ENCODE data around the gene FPGS.
"Not testable (repeated sequence)": the region's sequence is repeated elsewhere in the genome, so short reads cannot be mapped to it uniquely, and the experiment has no call there.

The FPGS gene

DNA sequence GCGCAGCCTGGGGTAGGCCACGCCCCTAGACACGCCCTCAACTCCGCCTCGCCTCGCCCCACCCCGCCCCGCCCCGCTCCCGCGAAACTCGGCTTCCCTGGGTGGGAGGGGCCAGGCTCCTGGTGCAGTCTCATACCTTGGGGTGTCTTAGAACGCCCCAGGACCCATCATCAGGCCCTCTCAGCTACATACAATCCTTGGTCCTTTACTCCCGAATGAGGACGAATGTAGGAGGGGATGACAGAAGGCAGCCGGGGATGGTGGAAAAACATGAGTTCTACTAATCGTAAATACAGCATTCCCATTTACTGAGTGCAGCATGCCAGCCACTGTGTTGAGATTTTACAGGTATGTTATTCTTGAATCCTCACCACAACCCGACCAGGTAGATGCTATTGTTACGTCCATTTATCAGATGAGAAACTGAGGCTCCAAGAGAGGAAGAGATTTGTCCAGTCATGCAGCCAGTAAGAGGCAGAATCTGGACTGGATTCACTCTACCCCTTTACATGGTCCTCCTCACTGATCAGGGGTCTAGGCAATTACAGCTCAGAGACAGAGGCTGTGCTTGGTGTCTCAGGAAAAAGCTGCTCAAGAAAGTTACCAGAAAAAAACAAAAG is 31.0 kb upstream of the FPGS start:
- DNase-seq = no peak

DNA sequence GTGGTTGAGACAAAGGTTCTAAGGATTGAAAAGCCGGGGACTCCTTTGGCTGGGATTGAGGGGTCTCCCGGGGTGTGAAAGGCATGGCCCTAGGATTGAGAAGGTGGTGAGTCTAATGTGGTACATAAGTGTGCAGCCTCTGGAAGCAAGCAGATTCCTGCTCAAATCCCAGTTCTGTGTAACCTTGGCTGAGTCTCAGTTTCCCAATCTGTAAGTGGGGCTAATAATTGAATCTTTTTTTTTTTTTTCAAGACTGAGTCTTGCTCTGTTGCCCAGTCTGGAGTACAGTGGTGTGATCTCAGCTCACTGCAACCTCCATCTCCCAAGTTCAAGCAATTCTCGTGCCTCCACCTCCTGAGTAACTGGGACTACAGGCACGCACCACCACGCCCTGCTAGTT is 30.1 kb upstream of the FPGS start:
- no peak for DNase-seq

DNA sequence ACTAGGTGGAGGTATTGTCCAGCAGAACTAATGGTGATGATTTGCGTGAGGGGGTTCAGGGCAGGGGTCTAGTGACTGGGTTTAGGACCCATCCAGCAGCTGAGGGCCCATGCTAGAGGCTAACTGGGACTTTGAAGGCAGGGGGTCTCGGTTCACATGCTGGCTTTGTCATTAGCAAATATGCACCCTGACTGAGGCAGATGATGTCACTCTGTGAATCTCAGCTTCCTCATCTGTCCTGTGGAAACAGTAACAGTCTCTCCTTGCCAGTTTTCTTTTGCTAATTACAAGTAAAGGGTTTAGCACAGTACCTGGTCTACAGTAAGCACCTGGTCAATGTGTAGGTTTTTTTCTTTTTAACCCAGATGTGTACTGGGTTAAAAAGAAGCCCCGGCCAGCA is 29.4 kb upstream of the FPGS start:
- DNase-seq = no peak

DNA sequence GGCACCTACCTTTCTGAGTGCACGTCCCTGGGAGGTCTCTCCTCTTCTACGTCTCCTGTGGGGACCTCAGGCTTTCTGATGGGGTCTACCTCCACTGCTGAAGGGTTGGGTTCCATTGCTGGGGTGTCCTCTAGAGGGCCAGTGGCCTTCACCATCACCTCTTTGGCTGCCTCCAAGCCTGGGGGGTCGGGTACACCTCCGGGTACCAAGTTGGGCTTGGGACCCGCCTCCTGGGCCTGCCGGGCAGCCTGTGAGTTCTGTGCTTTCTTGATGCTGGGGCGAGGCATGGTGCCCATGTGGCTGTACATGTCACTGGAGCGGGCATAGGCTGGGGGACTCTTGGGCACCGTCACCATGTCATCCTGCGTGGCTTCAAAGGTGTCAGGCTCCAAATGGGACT is 28.7 kb upstream of the FPGS start:
- no peak for DNase-seq

DNA sequence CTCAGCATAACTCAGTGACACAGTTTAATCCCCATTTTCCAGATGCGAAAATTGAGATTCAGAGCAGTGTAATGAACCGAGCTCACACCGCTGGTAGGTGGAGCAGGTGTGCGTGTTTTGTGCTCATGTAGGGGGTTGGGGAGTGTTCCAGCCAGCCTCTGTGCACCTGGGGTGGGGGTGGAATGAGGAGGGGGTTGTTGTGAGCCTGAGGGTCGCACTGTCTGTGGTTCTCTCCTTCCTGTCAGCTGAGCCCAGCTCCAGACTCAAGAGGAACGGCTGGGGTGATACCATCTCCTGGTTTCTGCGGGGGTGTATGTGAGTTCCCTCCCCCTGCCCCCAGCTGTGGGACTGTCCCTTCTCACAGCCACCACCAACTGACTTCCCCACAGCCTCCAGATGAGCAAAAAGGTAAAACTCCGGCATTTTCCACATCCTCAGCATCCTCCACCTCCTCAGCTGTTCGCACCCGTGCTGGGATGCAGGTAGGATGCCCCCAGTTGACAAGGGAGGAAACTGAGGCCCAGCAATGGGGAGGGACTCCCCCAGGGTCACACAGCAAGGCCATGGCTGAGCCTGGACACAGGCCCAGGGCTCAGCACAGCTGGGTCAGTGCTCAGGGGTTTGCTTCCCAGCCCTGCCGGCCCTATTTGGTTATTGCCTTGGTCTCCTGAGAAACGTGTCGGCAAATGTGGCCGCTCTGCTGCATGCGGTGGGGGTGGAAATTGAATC is 26.3 kb upstream of the FPGS start:
- peak in 3 of 4 experiments; percentile 23 to 68 (median 53) for DNase-seq

DNA sequence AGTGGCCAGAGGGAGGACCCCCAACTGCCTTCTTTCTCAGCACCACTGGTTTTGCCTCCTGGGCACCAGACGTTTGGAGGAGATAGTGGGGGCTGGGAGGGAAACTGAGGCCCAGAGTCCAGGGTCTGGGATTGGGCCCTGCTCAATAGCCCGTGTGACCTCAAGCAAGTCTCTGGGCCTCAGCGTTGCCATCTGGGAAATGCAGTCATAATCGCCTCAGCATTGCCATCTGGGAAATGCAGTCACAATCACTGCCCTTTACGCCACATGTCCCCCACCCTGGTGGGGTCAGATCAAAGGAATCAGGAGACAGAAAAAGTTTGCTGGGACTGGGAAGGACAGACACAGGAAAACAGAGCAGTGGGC is 25.8 kb upstream of the FPGS start:
- DNase-seq = no peak

DNA sequence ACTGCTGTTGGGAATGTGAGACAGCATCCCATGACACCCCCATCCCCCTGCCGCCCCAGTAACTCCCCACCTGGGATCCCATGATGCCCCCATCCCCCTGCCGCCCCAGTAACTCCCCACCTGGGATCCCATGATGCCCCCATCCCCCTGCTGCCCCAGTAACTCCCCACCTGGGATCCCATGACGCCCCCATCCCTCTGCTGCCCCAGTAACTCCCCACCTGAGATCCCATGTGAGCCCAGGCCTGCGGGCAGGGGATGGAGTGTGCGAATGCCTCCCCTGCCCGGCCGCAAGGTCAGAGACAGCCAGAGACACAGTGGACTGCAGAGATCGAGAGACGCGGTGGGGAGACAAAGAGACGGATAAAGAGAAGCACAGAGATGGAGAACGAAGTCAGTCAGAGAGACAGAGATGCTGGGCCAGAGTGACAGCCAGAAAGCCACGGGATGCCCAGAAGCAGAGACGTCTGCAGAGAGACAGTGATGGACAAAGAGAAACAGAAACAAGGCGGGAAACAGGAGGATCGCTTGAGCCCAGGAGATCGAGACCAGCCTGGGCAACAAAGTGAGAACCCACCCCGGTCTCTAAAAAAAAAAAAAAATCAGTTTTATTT is 25.2 kb upstream of the FPGS start:
- no peak for DNase-seq

DNA sequence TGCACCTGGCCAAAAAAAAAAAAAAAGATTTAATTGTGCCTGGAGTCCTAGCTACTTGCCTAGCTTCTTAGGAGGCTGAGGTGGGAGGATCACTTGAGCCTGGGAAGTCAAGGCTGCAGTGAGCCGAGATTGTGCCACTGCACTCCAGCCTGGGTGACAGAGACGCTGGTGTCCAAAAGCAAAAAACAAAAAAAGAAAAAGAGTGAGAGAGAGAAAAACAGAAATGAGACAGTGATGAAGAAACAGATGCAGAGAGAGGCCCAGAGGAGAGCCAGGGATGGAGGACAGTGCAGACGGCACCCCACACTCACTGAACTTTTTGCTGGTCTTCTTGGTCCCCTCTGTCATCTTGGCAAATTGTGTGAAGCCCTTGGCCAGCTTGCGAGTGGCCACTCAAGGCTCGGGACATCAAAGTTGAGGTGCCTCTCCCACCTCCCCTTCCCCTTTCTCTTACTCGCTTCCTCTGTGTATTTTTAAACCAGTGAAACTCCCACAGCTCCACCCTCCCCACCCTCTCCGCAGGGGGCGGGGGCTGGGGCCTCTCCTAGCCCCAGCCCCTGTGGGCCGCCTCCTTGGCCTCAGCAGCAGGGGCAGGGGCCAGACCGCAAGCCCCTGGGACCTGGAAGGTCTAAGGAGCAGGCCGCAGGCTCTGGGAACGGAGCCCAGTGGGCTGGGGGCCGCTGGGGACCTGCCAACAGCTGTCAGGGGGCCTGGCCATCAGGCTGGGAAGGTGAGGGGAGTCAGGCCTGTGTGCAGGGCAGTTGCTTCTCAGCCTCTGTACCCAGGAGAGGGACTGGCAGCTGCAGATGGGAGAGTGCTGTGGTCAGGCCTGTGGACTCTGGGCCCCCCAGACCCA is 24.2 kb upstream of the FPGS start, which contains the start of gene SH2D3C:
TSS of gene SH2D3C (minus strand) at position 387 of the 856 bp plus-strand sequence. CDS start at position 348, 39 bp downstream.
- peak in 2 of 4 experiments; percentile 16 to 37 for DNase-seq

DNA sequence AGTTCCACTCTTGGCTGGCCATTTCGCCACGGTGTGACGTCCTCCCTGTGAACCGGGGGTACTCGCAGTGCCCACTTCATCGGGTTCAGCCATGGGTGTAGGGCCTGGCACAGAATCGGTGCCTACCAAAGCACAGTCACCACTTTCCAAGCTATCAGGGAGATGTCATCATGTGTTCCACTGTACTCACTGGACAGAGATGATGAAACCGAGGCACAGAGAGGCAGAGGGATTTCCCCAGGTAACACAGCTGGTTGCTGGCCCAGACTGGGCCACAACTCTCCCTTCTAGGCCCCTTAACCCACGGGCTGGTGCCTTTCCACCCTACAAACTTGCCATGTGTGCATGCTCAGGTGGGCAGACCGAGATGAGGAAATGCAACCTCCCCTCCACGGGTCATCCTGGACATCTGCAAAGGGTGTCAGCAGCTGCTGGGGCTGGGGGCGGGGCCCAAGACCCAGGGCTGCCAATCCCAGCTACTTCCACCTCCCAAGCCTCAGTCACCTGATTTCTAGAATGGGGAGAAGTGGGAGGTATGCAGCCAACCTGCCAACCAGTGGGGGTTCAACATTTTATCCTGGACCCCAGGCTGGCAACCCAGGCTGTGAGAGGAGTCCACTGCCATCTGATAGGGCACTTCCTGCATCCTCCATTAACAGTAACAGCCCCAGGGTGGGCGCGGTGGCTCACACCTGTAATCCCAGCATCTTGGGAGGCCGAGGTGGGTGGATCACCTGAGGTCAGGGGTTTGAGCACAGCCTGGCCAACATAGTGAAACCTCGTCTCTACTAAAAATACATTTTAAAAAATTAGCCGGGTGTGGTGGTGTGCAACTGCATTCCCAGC is 23.3 kb upstream of the FPGS start:
- DNase-seq = no peak

DNA sequence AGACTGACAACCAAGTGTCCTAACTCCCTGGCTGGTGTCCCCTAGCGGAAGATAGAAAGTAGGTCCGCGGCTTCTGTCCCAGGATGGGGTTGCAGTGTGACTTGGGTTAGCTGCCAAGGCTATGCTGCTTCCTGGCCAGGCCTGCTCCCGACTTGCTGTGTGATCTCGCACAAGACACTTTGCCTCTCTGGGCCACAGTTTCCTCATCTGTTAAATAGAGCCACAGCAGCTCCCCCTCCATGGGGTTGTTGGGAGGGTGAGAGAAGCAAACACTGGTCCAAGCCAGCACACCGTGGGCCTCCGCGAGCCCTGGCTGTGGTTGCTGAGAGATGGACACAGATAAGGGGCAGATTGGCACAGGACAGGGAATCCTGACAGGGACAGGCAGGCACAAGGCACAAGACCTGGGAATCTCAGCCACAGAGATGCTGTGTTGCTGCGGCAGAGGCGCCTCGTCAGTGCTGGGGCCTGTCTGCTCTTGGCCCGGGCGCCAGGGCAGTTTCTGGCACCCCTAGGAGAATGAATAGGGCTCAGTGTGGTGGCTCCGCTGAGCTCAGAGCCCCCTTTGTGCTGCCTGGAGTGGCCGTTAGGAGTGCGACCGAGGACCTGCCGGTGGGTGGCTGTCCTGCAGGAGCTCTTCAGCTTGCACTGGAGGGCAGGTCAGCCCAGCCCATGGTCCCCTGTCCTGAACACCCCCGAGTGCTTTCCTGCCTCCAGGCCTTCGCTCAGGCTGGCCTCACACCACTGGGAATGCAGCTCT is 22.4 kb upstream of the FPGS start:
- no peak for DNase-seq

DNA sequence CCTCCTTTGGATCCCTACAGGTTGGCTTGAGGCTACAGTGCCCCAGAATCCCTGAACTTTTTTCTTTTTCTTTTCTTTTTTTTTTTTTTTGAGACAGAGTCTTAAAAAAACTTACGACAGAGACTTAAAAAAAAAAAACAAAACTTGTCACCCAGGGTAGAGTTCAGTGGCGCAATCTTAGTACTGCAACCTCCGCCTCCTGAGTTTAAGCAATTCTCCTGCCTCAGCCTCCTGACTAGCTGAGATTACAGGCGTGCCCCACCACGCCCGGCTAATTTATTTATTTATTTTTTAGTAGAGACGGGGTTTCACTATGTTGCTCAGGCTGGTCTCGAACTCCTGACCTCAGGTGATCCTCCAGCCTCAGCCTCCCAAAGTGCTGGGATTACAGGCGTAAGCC is 21.8 kb upstream of the FPGS start:
- not testable (repeated sequence) for DNase-seq

DNA sequence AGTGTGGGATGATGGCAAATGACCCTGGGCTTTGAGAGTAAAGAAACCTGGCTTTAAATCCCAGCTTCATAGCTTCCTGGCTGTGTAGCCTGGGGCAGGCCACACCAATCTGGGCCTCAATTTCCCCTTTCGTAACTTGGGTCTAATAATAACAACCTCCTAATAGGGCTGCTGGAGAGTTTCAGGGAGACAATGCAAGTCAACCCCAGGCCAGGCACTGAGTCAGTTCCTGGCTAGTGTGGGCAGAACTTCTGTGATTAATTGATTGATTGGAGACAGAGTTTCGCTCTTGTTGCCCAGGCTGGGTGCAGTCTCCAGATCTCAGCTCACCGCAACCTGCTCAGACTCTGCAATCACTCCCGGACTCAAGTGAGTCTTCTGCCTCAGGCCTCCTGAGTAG is 20.9 kb upstream of the FPGS start:
- no peak for DNase-seq

DNA sequence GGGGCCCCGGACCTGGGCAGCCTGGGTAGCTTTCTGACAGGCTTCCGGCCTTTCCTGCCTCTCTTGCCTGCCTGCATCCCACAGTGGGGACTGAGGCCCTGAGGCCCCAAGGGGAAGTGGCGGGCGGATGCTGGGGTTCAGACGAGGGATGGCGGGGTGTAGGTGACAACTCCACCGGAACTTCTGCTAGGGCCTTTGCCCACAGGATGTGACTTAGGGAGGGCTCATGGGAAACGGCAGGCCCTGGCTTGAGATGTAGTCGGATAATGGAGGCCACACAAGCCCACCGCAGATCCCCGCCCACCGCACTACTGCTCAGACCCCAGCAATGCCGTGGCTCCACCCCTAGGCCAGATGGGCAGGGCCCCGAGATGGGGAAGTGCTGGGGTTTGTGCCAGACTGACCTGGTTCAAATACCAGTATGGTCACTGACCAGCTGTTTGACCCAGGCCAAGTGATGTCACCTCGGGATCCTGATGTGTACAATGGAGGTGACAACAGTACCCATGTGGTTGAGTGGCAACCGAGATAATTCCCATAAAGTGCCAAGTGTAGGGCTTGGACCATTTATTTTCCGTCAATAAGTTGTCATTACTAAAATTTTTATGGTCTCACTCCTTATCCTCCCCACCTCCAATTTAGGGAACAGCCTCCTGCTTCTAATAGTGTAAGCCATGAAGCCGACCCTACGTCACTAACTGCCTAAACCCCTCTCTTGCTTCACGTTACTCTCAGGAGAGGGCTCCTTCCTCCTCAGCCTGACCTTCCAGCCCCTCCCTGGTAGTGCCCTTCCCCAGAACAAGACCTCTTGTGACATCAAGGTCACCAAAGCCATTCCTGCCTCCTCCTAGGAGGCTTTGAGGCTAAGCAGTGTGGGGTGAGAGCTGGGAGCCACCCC is 19.3 kb upstream of the FPGS start:
- DNase-seq = peak in 2 of 4 experiments; percentile 39 to 54

DNA sequence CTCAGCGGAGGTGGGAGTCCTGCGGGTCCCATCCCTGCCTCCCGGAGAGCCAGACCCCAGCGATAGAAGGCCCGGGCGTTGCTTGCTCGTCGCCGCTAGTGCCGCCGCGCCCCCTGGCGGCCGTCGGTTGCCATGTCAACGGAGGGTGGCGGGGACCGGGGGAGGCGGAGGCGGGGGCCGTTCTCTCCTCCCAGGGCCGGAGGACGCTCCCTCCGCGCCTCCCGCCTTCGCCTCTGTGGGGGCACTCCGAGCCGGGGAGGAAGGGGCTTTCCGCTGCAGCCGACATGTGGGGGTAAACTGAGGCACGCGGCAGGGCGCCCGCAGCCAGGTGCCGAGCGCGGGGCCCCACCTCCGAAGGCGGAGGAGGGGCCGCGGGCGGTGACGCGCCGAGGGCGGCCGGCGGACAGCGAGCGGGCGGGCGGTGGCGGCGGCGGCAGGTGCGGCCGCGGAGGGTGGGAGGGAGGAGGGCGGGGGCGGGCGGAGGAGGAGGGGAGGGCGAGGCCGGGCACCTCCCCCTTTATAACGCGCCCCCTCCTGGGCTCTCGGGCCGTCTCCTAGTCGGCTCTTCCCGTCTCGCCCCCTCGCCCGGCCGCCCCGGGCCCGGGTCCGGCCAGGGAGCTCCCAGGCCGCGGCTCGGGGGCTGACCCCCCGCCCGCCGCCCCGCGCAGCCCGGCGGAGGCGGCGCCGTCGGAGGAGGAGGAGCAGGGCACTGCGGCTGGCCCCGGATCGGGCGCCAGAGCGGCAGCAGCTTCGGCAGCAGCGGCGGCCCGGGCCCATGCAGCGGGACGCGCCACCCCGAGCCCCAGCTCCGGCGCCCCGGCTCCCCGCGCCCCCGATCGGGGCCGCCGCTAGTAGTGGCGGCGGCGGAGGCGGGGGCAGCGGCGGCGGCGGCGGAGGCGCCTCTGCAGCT is 17.4 kb upstream of the FPGS start:
- DNase-seq = peak; percentile 67 to 89 (median 80)

DNA sequence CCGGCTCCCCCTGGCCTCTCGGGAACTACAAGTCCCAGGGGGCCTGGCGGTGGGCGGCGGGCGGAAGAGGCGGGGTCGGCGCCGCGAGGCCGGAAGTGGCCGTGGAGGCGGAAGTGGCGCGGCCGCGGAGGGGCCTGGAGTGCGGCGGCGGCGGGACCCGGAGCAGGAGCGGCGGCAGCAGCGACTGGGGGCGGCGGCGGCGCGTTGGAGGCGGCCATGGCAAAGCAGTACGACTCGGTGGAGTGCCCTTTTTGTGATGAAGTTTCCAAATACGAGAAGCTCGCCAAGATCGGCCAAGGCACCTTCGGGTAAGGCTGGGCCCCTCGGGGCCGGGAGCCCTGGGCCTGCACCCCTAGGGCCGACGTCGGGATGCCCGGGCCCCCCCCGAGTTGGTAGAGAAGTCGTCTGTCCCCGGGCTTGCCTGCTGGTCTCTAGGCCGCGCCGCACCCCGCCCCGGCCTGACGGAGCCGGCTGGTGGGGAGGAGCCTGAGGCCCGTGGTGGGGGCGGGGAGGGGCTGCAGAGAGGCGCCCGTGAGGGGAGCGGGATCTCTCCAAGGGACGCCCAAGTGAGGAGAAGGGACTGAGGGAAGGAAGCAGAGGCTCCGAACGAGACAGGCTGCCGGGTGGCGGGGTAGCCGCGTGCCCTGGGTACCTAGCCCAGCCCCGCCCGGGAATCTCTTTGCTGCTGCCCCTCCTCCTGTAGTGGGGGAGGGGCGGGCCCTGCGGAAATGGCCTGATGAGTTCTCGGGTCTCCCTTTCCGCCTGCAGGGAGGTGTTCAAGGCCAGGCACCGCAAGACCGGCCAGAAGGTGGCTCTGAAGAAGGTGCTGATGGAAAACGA is 16.5 kb upstream of the FPGS start, which contains the start of gene CDK9:
TSS of gene CDK9 (plus strand) at position 102 of the 840 bp plus-strand sequence. CDS start at position 217, 115 bp downstream.
- peak; percentile 73 to 91 (median 84) for DNase-seq

DNA sequence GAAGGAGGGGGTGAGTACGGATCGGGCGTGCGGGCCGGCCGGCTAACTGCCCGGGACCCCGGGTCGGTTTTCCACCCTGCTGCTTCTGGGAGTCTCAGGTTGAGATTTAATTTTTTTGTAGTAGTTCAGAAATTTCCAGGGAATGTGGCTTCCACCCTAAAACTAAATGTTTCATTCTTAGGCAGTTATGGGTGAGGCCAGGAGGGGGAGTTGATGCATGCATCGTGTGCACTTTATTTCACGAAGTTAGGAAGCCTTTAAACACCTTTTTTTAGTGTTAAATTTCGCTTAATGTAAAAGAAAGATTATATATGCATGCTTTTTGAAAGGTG is 15.9 kb upstream of the FPGS start:
- no peak for DNase-seq

DNA sequence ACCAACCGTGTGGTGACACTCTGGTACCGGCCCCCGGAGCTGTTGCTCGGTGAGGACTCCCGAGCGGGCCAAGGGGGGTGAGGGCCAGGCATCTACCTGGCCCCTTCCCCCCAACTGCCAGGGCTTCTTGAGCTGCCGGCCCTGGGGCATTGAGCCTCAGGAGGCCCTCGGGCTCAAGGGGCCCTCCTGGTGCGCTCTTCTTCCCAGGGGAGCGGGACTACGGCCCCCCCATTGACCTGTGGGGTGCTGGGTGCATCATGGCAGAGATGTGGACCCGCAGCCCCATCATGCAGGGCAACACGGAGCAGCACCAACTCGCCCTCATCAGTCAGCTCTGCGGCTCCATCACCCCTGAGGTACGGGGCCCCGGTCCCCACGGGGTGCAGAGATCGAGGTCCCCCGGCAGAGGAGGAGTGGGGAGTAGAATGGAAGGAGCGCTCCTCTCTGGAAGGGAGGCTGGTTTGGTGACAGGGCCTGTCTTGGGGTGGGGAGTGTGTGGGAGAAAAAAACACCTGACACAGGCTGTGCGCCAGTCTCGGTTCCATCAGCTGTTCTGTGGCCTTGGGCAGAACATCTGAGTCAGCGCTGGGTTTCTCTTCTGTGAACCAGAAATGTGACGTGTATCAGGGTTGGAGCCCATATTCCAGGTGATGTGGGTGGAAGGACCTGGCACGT is 14.2 kb upstream of the FPGS start:
- no peak for DNase-seq

DNA sequence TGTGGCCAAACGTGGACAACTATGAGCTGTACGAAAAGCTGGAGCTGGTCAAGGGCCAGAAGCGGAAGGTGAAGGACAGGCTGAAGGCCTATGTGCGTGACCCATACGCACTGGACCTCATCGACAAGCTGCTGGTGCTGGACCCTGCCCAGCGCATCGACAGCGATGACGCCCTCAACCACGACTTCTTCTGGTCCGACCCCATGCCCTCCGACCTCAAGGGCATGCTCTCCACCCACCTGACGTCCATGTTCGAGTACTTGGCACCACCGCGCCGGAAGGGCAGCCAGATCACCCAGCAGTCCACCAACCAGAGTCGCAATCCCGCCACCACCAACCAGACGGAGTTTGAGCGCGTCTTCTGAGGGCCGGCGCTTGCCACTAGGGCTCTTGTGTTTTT is 13.5 kb upstream of the FPGS start:
- no peak for DNase-seq
